OCI-LY1 (cell line): ENCODE data around the gene MIAT.

Experiments used
- H2AFZ ChIP-seq: fragments of 200-600 bp; sonication (generic), shearing (Covaris generic); 2 replicates; pipeline ENCODE4 v1.6.0; 2014; ENCODE audit warnings: antibody characterized with exemption, mild to moderate bottlenecking, low read length
- H3F3A ChIP-seq: fragments of 200-600 bp; sonication (generic), shearing (Covaris generic); 2 replicates; pipeline ENCODE4 v1.6.0; 2014; ENCODE audit warnings: mild to moderate bottlenecking, antibody characterized with exemption, low read length, moderate library complexity; ENCODE audit not compliant: insufficient read depth
- H3K27ac ChIP-seq: fragments of 200-600 bp; sonication (generic); 2 replicates; pipeline ENCODE4 v1.5.1; 2014; ENCODE audit warnings: low read length, mixed run types, mild to moderate bottlenecking, low read depth; ENCODE audit not compliant: poor library complexity, severe bottlenecking
- H3K27me3 ChIP-seq: fragments of 200-600 bp; sonication (generic); 2 replicates; pipeline ENCODE4 v1.6.0; 2014; ENCODE audit warnings: antibody characterized with exemption, mild to moderate bottlenecking, low read length, moderate library complexity; ENCODE audit not compliant: insufficient read depth
- H3K36me3 ChIP-seq: fragments of 200-600 bp; sonication (generic); 2 replicates; pipeline ENCODE4 v1.6.1; 2014; ENCODE audit warnings: mild to moderate bottlenecking, antibody characterized with exemption, low read length, moderate library complexity, mixed read lengths; ENCODE audit not compliant: insufficient read depth
- H3K4me1 ChIP-seq: fragments of 200-600 bp; sonication (generic); 2 replicates; pipeline ENCODE4 v1.5.1; 2014; ENCODE audit warnings: mild to moderate bottlenecking, low read length, moderate library complexity; ENCODE audit not compliant: insufficient read depth, severe bottlenecking
- H3K4me2 ChIP-seq: fragments of 200-600 bp; sonication (generic), shearing (Covaris generic); 2 replicates; pipeline ENCODE4 v1.6.1; 2014; ENCODE audit warnings: low read length
- H3K4me3 ChIP-seq: fragments of 200-600 bp; sonication (generic); 2 replicates; pipeline ENCODE4 v1.5.1; 2014; ENCODE audit warnings: low read length, low read depth, mild to moderate bottlenecking, mixed read lengths; ENCODE audit not compliant: poor library complexity, severe bottlenecking
- H3K79me2 ChIP-seq: fragments of 200-600 bp; shearing (Covaris generic); 2 replicates; pipeline ENCODE4 v1.6.1; 2016; ENCODE audit warnings: mixed run types, low read length, mixed read lengths; ENCODE audit not compliant: insufficient read depth
- H3K9ac ChIP-seq: fragments of 200-600 bp; sonication (generic), shearing (Covaris generic); 2 replicates; pipeline ENCODE4 v1.6.1; 2014; ENCODE audit warnings: mild to moderate bottlenecking, low read length, mixed read lengths
- H3K9me2 ChIP-seq: fragments of 200-600 bp; sonication (generic), shearing (Covaris generic); 2 replicates; pipeline ENCODE4 v1.6.1; 2014; ENCODE audit warnings: low read depth, mild to moderate bottlenecking, low read length, mixed read lengths
- H3K9me3 ChIP-seq: fragments of 200-600 bp; shearing (Covaris generic); 2 replicates; pipeline ENCODE4 v1.6.1; 2014; ENCODE audit warnings: low read length, mixed read lengths
- H4K20me1 ChIP-seq: fragments of 200-600 bp; sonication (generic), shearing (Covaris generic); 2 replicates; pipeline ENCODE4 v1.6.0; 2016; ENCODE audit warnings: mild to moderate bottlenecking, low read length; ENCODE audit not compliant: insufficient read depth
- EZH2 ChIP-seq: fragments of 200-600 bp; sonication (generic), shearing (Covaris generic); IDR thresholded peaks from 2 replicates; pipeline ENCODE4 v1.8.0; 2017; ENCODE audit warnings: borderline replicate concordance, mixed run types, mild to moderate bottlenecking, antibody characterized with exemption, low read length, moderate library complexity, mixed read lengths
- TF ChIP-seq, protein P1 (sequence below): fragments of 200-600 bp; sonication (generic), shearing (Covaris generic); IDR thresholded peaks from 2 replicates; pipeline ENCODE4 v1.5.1; 2017; ENCODE audit warnings: mild to moderate bottlenecking, antibody characterized with exemption, low read length, moderate library complexity, mixed read lengths

MIAT gene

GRCh38 chr22:26665813-26666231, 8.4 kb downstream of the MIAT start:
- no peak overlapping the region for H3K4me2 ChIP-seq
- no peaks in the 10 kb centered on the region for H3K79me2 ChIP-seq
- no peaks in the 10 kb centered on the region for H4K20me1 ChIP-seq
- H3K36me3 ChIP-seq, result peaks cover 5% of the 10 kb centered on the region; the same call in 1 of the 2 replicates
- H3K9me2 ChIP-seq, result no peaks in the 10 kb centered on the region
- H3K4me1 ChIP-seq, result peaks cover 53% of the 10 kb centered on the region
- no peak for TF ChIP-seq EZH2
- TF ChIP-seq, protein P1, sequence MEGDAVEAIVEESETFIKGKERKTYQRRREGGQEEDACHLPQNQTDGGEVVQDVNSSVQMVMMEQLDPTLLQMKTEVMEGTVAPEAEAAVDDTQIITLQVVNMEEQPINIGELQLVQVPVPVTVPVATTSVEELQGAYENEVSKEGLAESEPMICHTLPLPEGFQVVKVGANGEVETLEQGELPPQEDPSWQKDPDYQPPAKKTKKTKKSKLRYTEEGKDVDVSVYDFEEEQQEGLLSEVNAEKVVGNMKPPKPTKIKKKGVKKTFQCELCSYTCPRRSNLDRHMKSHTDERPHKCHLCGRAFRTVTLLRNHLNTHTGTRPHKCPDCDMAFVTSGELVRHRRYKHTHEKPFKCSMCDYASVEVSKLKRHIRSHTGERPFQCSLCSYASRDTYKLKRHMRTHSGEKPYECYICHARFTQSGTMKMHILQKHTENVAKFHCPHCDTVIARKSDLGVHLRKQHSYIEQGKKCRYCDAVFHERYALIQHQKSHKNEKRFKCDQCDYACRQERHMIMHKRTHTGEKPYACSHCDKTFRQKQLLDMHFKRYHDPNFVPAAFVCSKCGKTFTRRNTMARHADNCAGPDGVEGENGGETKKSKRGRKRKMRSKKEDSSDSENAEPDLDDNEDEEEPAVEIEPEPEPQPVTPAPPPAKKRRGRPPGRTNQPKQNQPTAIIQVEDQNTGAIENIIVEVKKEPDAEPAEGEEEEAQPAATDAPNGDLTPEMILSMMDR, result no peak; the same call in 1 of the 2 replicates
- no peak overlapping the region for H2AFZ ChIP-seq
- H3K27ac ChIP-seq, result peak overlapping the region; percentile 22
- no peaks in the 10 kb centered on the region for H3K27me3 ChIP-seq
- H3K9ac ChIP-seq, result no peak overlapping the region
- no peaks in the 10 kb centered on the region for H3K9me3 ChIP-seq
- no peaks in the 10 kb centered on the region for H3F3A ChIP-seq
- H3K4me3 ChIP-seq, result no peak overlapping the region

- TF ChIP-seq EZH2, result no peak
- TF ChIP-seq, protein P1, result no peak
- Histone ChIP-seq H3K9me3 (no peaks in the 10 kb centered on the region), H3K79me2 (no peaks in the 10 kb centered on the region), H3K9ac (no peak overlapping the region), H3K9me2 (no peaks in the 10 kb centered on the region), H4K20me1 (no peaks in the 10 kb centered on the region), H3K36me3 (peaks cover 5% of the 10 kb centered on the region; the same call in 1 of the 2 replicates), H3K27ac (no peak overlapping the region), H3K4me3 (no peak overlapping the region), H3K4me2 (no peak overlapping the region), H3K27me3 (no peaks in the 10 kb centered on the region), H3F3A (peaks cover 5% of the 10 kb centered on the region), H3K4me1 (peaks cover 55% of the 10 kb centered on the region), H2AFZ (no peak overlapping the region)
These were observed 9.8 kb downstream of the MIAT start for GRCh38 chr22:26667140-26667539.

DNA sequence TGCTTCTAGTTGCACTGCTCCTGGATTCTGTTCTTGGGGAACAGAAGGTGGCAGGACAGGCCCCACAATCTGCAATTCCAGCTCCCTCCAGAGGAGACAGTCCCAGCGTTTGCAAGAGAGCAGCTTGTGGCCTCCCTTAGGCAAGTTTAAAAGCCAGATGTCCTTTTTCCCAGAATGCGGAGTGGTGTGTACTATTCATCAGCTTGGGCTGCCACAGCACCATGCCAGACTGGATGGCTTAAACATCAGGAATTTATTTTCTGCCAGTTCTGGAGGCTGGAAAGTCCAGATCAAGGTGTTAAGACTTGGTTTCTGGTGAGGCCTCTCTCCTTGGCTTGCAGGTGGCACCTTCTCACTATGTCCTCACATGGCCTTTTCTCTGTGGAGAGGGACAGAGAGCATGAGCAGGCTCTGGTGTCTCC, 11.7 kb downstream of the MIAT start:
- Histone ChIP-seq H3K79me2 (0 out of 2 replicates have a peak, but pooled peaks cover 5% of the 10 kb centered on the region), H3K9me2 (no peaks in the 10 kb centered on the region), H3K27me3 (no peaks in the 10 kb centered on the region), H4K20me1 (no peaks in the 10 kb centered on the region), H3K4me3 (no peak overlapping the region), H3F3A (peaks cover 15% of the 10 kb centered on the region), H3K36me3 (peaks cover 5% of the 10 kb centered on the region; the same call in 1 of the 2 replicates), H3K27ac (no peak overlapping the region), H3K9me3 (no peaks in the 10 kb centered on the region), H2AFZ (no peak overlapping the region), H3K9ac (no peak overlapping the region), H3K4me2 (no peak overlapping the region), H3K4me1 (peaks cover 50% of the 10 kb centered on the region)
- TF ChIP-seq EZH2, result no peak
- TF ChIP-seq, protein P1, result peak; percentile 29; the same call in 1 of the 2 replicates
